Sigmoid colon (tissue), 7 donors: ENCODE measurements around the gene GAS6. TPM values are rescaled to one million over a fixed set of nuclear protein-coding genes. Genes with fewer than 3 reads are reported as not detected.

Experiments used
- DNase-seq: peaks from one replicate; pipeline ENCODE4 v3.0.0-alpha.2; 2019
- H3K27ac ChIP-seq, 4 donors: fragments of 200-600 bp; sonication (generic); one replicate each; pipeline ENCODE4 v1.5.1; 2016 to 2019; ENCODE audit warnings: mild to moderate bottlenecking in 1 of 4
- H3K27me3 ChIP-seq, 3 donors: fragments of 200-600 bp; sonication (generic); one replicate each; pipeline ENCODE4 v1.5.1; 2019; ENCODE audit warnings: mild to moderate bottlenecking in 1 of 3
- H3K36me3 ChIP-seq, 4 donors: fragments of 200-600 bp; sonication (generic); one replicate each; pipeline ENCODE4 v1.5.1; 2016 to 2019
- H3K4me1 ChIP-seq, 4 donors: fragments of 200-600 bp; sonication (generic); one replicate each; pipeline ENCODE4 v1.5.1; 2017 to 2019
- H3K4me3 ChIP-seq, 4 donors: fragments of 200-600 bp; sonication (generic); one replicate each; pipeline ENCODE4 v1.5.1; 2017 to 2019; ENCODE audit warnings: mild to moderate bottlenecking in 2 of 4, moderate library complexity in 1 of 4
- H3K9me3 ChIP-seq, 4 donors: fragments of 200-600 bp in 3 of 4; sonication (generic) in 3 of 4; one replicate each; pipeline versions ENCODE4 v1.5.1 to v1.6.1; 2013 to 2019
- CTCF ChIP-seq, 4 experiments: fragments of 450-650 bp in 3 of 4; fragments of 200-600 bp in 1 of 4; IDR thresholded peaks; one replicate each; pipeline ENCODE4 v1.5.1; 2016 to 2019; ENCODE audit warnings: antibody characterized with exemption in 4 of 4, mild to moderate bottlenecking in 3 of 4, moderate library complexity in 2 of 4
- EP300 ChIP-seq, 4 donors: sonication (generic); formaldehyde crosslinking; IDR thresholded peaks; one replicate each; pipeline ENCODE4 v1.6.1; 2017; ENCODE audit warnings: antibody characterized with exemption in 4 of 4
- POLR2A ChIP-seq, 2 donors: fragments of 450-650 bp; IDR thresholded peaks; one replicate each; pipeline ENCODE4 v1.6.1; 2016; ENCODE audit warnings: antibody characterized with exemption in 2 of 2, mild to moderate bottlenecking in 2 of 2, moderate library complexity in 2 of 2
- POLR2AphosphoS5 ChIP-seq, 4 donors: sonication (generic); formaldehyde crosslinking; IDR thresholded peaks; one replicate each; pipeline ENCODE4 v1.6.1; 2017; ENCODE audit warnings: antibody characterized with exemption in 4 of 4
- WGBS, 2 donors: extraction: QIAGEN DNeasy Blood & Tissue Kit; methylation state at CpG; one replicate each; pipeline ENCODE4 v1.1.7; 2013; 5-methylcytosine and 5-hydroxymethylcytosine counted together
- intact Hi-C: fragments of 100-400 bp; cut with DNase I; formaldehyde crosslinking; loops from one replicate; pipeline ENCODE4 v1.15.1; 2023
- polyA plus RNA-seq, 3 donors: library from polyadenylated mRNA; stranded (reverse); fragments of 200-250 nt; gene quantifications; one replicate each; pipeline ENCODE4 v1.2.3, GENCODE V29; 2013
- total RNA-seq, 4 donors: library from RNA; depleted of rRNA; stranded (reverse); fragments of >200 nt; gene quantifications; one replicate each; pipeline ENCODE4 v1.1.0, GENCODE V29; 2016
- donor health status: healthy with polysubstance abuse.
- donor health status: Bipolar disorder and iron deficiency.
- donor health status: healthy.

GAS6 gene
- total and polyA plus RNA-seq, 7 donors = 27.0 to 105 (median 58.1) TPM

- 88% methylated on average over 4 of the region's 4 CpGs for WGBS, 2 donors
- H3K9me3 ChIP-seq = no peaks in the 10 kb centered on the region
- H3K27me3 ChIP-seq = no peaks in the 10 kb centered on the region
- H3K36me3 ChIP-seq = no peaks in the 10 kb centered on the region
- H3K4me1 ChIP-seq = peaks cover 0 to 28% (median 14%) of the 10 kb centered on the region in 4 donors
- intact Hi-C loops = no loop called here
- no peak overlapping the region for H3K4me3 ChIP-seq
- DNase-seq = no peak
- peak overlapping the region in 1 of 4 donors; percentile 86 for H3K27ac ChIP-seq
- TF ChIP-seq CTCF (IDR thresholded peaks at IDR 0.05) = no peak
- TF ChIP-seq EP300 (IDR thresholded peaks at IDR 0.05) = no peak
- no peak for TF ChIP-seq POLR2A (IDR thresholded peaks at IDR 0.05)
- no peak for TF ChIP-seq POLR2AphosphoS5 (IDR thresholded peaks at IDR 0.05)
These were observed 42.7 kb upstream of the GAS6 start for GRCh38 chr13:113906571-113906970.

GRCh38 chr13:113905942-113906341 lies 42.1 kb upstream of the GAS6 start:
- WGBS, 2 donors = 82 to 95% methylated on average over 8 of the region's 8 CpGs
- Histone ChIP-seq H3K27ac (peak overlapping the region in 1 of 4 donors; percentile 86), H3K9me3 (no peaks in the 10 kb centered on the region), H3K27me3 (no peaks in the 10 kb centered on the region), H3K4me3 (no peak overlapping the region), H3K36me3 (no peaks in the 10 kb centered on the region), H3K4me1 (peaks cover 0 to 28% (median 14%) of the 10 kb centered on the region in 4 donors)
- DNase-seq = no peak
- no peak for TF ChIP-seq POLR2A (IDR thresholded peaks at IDR 0.05)
- no peak for TF ChIP-seq POLR2AphosphoS5 (IDR thresholded peaks at IDR 0.05)
- no peak for TF ChIP-seq EP300 (IDR thresholded peaks at IDR 0.05)
- TF ChIP-seq CTCF (IDR thresholded peaks at IDR 0.05) = no peak
- intact Hi-C loops = loop anchor here (2.0 kb wide), 1 partner anchor 89 kb away; no protein-coding TSS in a partner anchor

GRCh38 chr13:113905018-113905417 lies 41.1 kb upstream of the GAS6 start:
- TF ChIP-seq EP300 (IDR thresholded peaks at IDR 0.05) (no peak), CTCF (IDR thresholded peaks at IDR 0.05) (no peak), POLR2AphosphoS5 (IDR thresholded peaks at IDR 0.05) (no peak), POLR2A (IDR thresholded peaks at IDR 0.05) (no peak)
- peaks cover 0 to 28% (median 14%) of the 10 kb centered on the region in 4 donors for H3K4me1 ChIP-seq
- no peaks in the 10 kb centered on the region for H3K9me3 ChIP-seq
- no peak overlapping the region for H3K4me3 ChIP-seq
- H3K27ac ChIP-seq = peak overlapping the region in 1 of 4 donors; percentile 86
- H3K27me3 ChIP-seq = no peaks in the 10 kb centered on the region
- H3K36me3 ChIP-seq = no peaks in the 10 kb centered on the region
- intact Hi-C loops = loop anchor here (2.0 kb wide), 1 partner anchor 88 kb away; no protein-coding TSS in a partner anchor
- 91 to 93% methylated on average over 9 of the region's 9 CpGs for WGBS, 2 donors
- DNase-seq = no peak

- Histone ChIP-seq H3K36me3 (no peaks in the 10 kb centered on the region), H3K4me3 (no peak overlapping the region), H3K27ac (peak overlapping the region in 2 of 4 donors; percentile 68 to 86), H3K4me1 (peaks cover 0 to 28% (median 14%) of the 10 kb centered on the region in 4 donors), H3K27me3 (no peaks in the 10 kb centered on the region), H3K9me3 (no peaks in the 10 kb centered on the region)
- intact Hi-C loops = loop anchor here (2.0 kb wide), 1 partner anchor 88 kb away; no protein-coding TSS in a partner anchor
- TF ChIP-seq CTCF (IDR thresholded peaks at IDR 0.05) = peak in 3 of 4 experiments; percentile 27 to 46 (median 44)
- no peak for TF ChIP-seq EP300 (IDR thresholded peaks at IDR 0.05)
- no peak for TF ChIP-seq POLR2AphosphoS5 (IDR thresholded peaks at IDR 0.05)
- no peak for TF ChIP-seq POLR2A (IDR thresholded peaks at IDR 0.05)
- 49 to 77% methylated on average over 8 of the region's 8 CpGs for WGBS, 2 donors
- no peak for DNase-seq
These were observed 40.5 kb upstream of the GAS6 start for GRCh38 chr13:113904411-113904810.

GRCh38 chr13:113903912-113904311 lies 40.0 kb upstream of the GAS6 start:
- peaks cover 0 to 28% (median 14%) of the 10 kb centered on the region in 4 donors for H3K4me1 ChIP-seq

More at GRCh38 chr13:113903912-113904311, 40.0 kb upstream of the GAS6 start:
- intact Hi-C loops = loop anchor here (2.0 kb wide), 1 partner anchor 87 kb away; no protein-coding TSS in a partner anchor
- peak overlapping the region; percentile 0 to 86 (median 38) for H3K27ac ChIP-seq
- DNase-seq = no peak
- WGBS, 2 donors = 67 to 86% methylated on average over 9 of the region's 9 CpGs
- H3K9me3 ChIP-seq = no peaks in the 10 kb centered on the region
- H3K27me3 ChIP-seq = no peaks in the 10 kb centered on the region
- TF ChIP-seq POLR2A (IDR thresholded peaks at IDR 0.05) (no peak), EP300 (IDR thresholded peaks at IDR 0.05) (no peak), CTCF (IDR thresholded peaks at IDR 0.05) (no peak), POLR2AphosphoS5 (IDR thresholded peaks at IDR 0.05) (no peak)
- no peaks in the 10 kb centered on the region for H3K36me3 ChIP-seq
- H3K4me3 ChIP-seq = no peak overlapping the region
